ENCODE data around the gene ATRNL1. TPM values are rescaled to one million over a fixed set of nuclear protein-coding genes. Genes with fewer than 3 reads are reported as not detected.

ATRNL1 gene
- total and polyA plus RNA-seq, 2 experiments from 2014 or later: 5.9 to 17.4 TPM

- WGBS (ENCODE audit: low lambda C conversion rate, missing lambda C conversion rate): 60% methylated on average over 3 of the region's 3 CpGs
- no peaks in the 10 kb centered on the region for H3K79me2 ChIP-seq
- DNase-seq (ENCODE audit: low spot score): no peak
- no peak overlapping the region for H3K27ac ChIP-seq
- no peaks in the 10 kb centered on the region for H4K20me1 ChIP-seq (ENCODE audit: insufficient read depth, poor library complexity, severe bottlenecking)
- H3K9me3 ChIP-seq (ENCODE audit: low read depth): no peaks in the 10 kb centered on the region
- H3K4me3 ChIP-seq: no peak overlapping the region
- H3K4me1 ChIP-seq (ENCODE audit: insufficient read depth): no peaks in the 10 kb centered on the region
- no peaks in the 10 kb centered on the region for H3K9me2 ChIP-seq (replicated peaks; ENCODE audit: insufficient read depth)
- no peak overlapping the region for H3K4me2 ChIP-seq
- H3K27me3 ChIP-seq: no peaks in the 10 kb centered on the region
- TF ChIP-seq EZH2 (IDR thresholded peaks at IDR 0.05; ENCODE audit: borderline replicate concordance) (no peak), EZH2phosphoT487 (IDR thresholded peaks at IDR 0.05; ENCODE audit: low read depth, severe bottlenecking, unreplicated experiment) (no peak), CTCF (IDR thresholded peaks at IDR 0.05; ENCODE audit: poor library complexity) (no peak)
- H2AFZ ChIP-seq: no peak overlapping the region
- no peaks in the 10 kb centered on the region for H3K36me3 ChIP-seq (replicated peaks; ENCODE audit: insufficient read depth, low read depth)
Measured at GRCh38 chr10:115555887-115556402, 462.8 kb downstream of the ATRNL1 start.

- H3K79me2 ChIP-seq: no peaks in the 10 kb centered on the region
- no peaks in the 10 kb centered on the region for H3K27me3 ChIP-seq
- H3K36me3 ChIP-seq (replicated peaks; ENCODE audit: insufficient read depth, low read depth): no peaks in the 10 kb centered on the region
- TF ChIP-seq EZH2phosphoT487 (IDR thresholded peaks at IDR 0.05; ENCODE audit: low read depth, severe bottlenecking, unreplicated experiment) (no peak), EZH2 (IDR thresholded peaks at IDR 0.05; ENCODE audit: borderline replicate concordance) (no peak), CTCF (IDR thresholded peaks at IDR 0.05; ENCODE audit: poor library complexity) (no peak)
- H3K27ac ChIP-seq: no peak overlapping the region
- H2AFZ ChIP-seq: no peak overlapping the region
- DNase-seq (ENCODE audit: low spot score): no peak
- no peaks in the 10 kb centered on the region for H3K9me3 ChIP-seq (ENCODE audit: low read depth)
- no peaks in the 10 kb centered on the region for H4K20me1 ChIP-seq (ENCODE audit: insufficient read depth, poor library complexity, severe bottlenecking)
- no peaks in the 10 kb centered on the region for H3K4me1 ChIP-seq (ENCODE audit: insufficient read depth)
- no peak overlapping the region for H3K4me3 ChIP-seq
- 68% methylated on average over 3 of the region's 3 CpGs for WGBS (ENCODE audit: low lambda C conversion rate, missing lambda C conversion rate)
- H3K9me2 ChIP-seq (replicated peaks; ENCODE audit: insufficient read depth): no peaks in the 10 kb centered on the region
- no peak overlapping the region for H3K4me2 ChIP-seq
Measured at GRCh38 chr10:115558252-115558651, 465.1 kb downstream of the ATRNL1 start.

- Histone ChIP-seq H3K79me2 (no peaks in the 10 kb centered on the region), H3K4me3 (no peak overlapping the region), H3K4me2 (no peak overlapping the region), H3K9me3 (ENCODE audit: low read depth) (no peaks in the 10 kb centered on the region), H3K4me1 (ENCODE audit: insufficient read depth) (no peaks in the 10 kb centered on the region), H3K36me3 (replicated peaks; ENCODE audit: insufficient read depth, low read depth) (no peaks in the 10 kb centered on the region), H3K27me3 (no peaks in the 10 kb centered on the region), H2AFZ (no peak overlapping the region), H3K9me2 (replicated peaks; ENCODE audit: insufficient read depth) (no peaks in the 10 kb centered on the region), H4K20me1 (ENCODE audit: insufficient read depth, poor library complexity, severe bottlenecking) (no peaks in the 10 kb centered on the region), H3K27ac (no peak overlapping the region)
- 61% methylated on average over 2 of the region's 2 CpGs for WGBS (ENCODE audit: low lambda C conversion rate, missing lambda C conversion rate)
- no peak for TF ChIP-seq EZH2phosphoT487 (IDR thresholded peaks at IDR 0.05; ENCODE audit: low read depth, severe bottlenecking, unreplicated experiment)
- TF ChIP-seq CTCF (IDR thresholded peaks at IDR 0.05; ENCODE audit: poor library complexity): no peak
- no peak for TF ChIP-seq EZH2 (IDR thresholded peaks at IDR 0.05; ENCODE audit: borderline replicate concordance)
- DNase-seq (ENCODE audit: low spot score): no peak
Measured at GRCh38 chr10:115566867-115567266, 473.7 kb downstream of the ATRNL1 start.

All from hepatocyte (in vitro differentiated cells).